Measurements from ENCODE around the gene FAM98C. TPM values are rescaled to one million over a fixed set of nuclear protein-coding genes. Genes with fewer than 3 reads are reported as not detected.

Gene FAM98C
- total and polyA plus RNA-seq, 4 donors, result 4.2 to 8.5 (median 6.2) TPM

- no peak overlapping the region for H3K27ac ChIP-seq (ENCODE audit: low read depth in 1 of 2, low read length in 2 of 2)
- H3K36me3 ChIP-seq (ENCODE audit: control insufficient read depth in 4 of 4, insufficient read depth in 3 of 4, low read depth in 1 of 4, low read length in 3 of 4), result no peaks in the 10 kb centered on the region
- 85% methylated on average over 8 of the region's 8 CpGs for WGBS
- H3K4me1 ChIP-seq (ENCODE audit: control insufficient read depth in 4 of 4, insufficient read depth in 4 of 4, low read length in 3 of 4), result no peaks in the 10 kb centered on the region
- no peaks in the 10 kb centered on the region for H3K9me3 ChIP-seq (ENCODE audit: control insufficient read depth in 4 of 4, low read length in 3 of 4)
- no peak overlapping the region for H3K9ac ChIP-seq (ENCODE audit: low read depth in 1 of 2, low read length in 2 of 2)
- no peak for TF ChIP-seq JUND (IDR thresholded peaks at IDR 0.05)
- TF ChIP-seq ATF3 (IDR thresholded peaks at IDR 0.05), result no peak
- TF ChIP-seq RAD21 (IDR thresholded peaks at IDR 0.05), result no peak
- TF ChIP-seq RXRA (IDR thresholded peaks at IDR 0.05), result no peak
- no peak for TF ChIP-seq FOXA1 (IDR thresholded peaks at IDR 0.05)
- no peak for TF ChIP-seq HNF4G (IDR thresholded peaks at IDR 0.05)
- TF ChIP-seq REST (IDR thresholded peaks at IDR 0.05), result no peak
- TF ChIP-seq ZBTB33 (IDR thresholded peaks at IDR 0.05), result no peak
- TF ChIP-seq GABPA (IDR thresholded peaks at IDR 0.05 in 1 of 2, conservative IDR thresholded peaks at IDR 0.05 in 1 of 2), result no peak
- TF ChIP-seq, protein P1, sequence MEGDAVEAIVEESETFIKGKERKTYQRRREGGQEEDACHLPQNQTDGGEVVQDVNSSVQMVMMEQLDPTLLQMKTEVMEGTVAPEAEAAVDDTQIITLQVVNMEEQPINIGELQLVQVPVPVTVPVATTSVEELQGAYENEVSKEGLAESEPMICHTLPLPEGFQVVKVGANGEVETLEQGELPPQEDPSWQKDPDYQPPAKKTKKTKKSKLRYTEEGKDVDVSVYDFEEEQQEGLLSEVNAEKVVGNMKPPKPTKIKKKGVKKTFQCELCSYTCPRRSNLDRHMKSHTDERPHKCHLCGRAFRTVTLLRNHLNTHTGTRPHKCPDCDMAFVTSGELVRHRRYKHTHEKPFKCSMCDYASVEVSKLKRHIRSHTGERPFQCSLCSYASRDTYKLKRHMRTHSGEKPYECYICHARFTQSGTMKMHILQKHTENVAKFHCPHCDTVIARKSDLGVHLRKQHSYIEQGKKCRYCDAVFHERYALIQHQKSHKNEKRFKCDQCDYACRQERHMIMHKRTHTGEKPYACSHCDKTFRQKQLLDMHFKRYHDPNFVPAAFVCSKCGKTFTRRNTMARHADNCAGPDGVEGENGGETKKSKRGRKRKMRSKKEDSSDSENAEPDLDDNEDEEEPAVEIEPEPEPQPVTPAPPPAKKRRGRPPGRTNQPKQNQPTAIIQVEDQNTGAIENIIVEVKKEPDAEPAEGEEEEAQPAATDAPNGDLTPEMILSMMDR (IDR thresholded peaks at IDR 0.05; ENCODE audit: low read depth, low read length, missing input control), result no peak
- TF ChIP-seq EGR1 (IDR thresholded peaks at IDR 0.05; ENCODE audit: low read depth in 2 of 2), result no peak
- no peak for TF ChIP-seq HNF4A (conservative IDR thresholded peaks at IDR 0.05)
- TF ChIP-seq, protein P2, sequence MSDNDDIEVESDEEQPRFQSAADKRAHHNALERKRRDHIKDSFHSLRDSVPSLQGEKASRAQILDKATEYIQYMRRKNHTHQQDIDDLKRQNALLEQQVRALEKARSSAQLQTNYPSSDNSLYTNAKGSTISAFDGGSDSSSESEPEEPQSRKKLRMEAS (IDR thresholded peaks at IDR 0.05), result no peak
- no peak for TF ChIP-seq FOXA2 (IDR thresholded peaks at IDR 0.05)
- no peak for TF ChIP-seq YY1 (IDR thresholded peaks at IDR 0.05)
- TF ChIP-seq SP1 (IDR thresholded peaks at IDR 0.05), result no peak
- no peak for TF ChIP-seq NR2F2 (IDR thresholded peaks at IDR 0.05)
- no peak for TF ChIP-seq TAF1 (conservative IDR thresholded peaks at IDR 0.05)
- DNase-seq (ENCODE audit: low spot score), result no peak
- no peak overlapping the region for H3K4me3 ChIP-seq (ENCODE audit: low read depth in 1 of 3, low read length in 3 of 3)
- H3K27me3 ChIP-seq (ENCODE audit: control insufficient read depth in 4 of 4, insufficient read depth in 4 of 4, low read length in 3 of 4), result no peaks in the 10 kb centered on the region
Observed at GRCh38 chr19:38451036-38451435, 48.1 kb downstream of the FAM98C start.
